ENCODE data around the gene ZGPAT.

The ZGPAT gene

DNA sequence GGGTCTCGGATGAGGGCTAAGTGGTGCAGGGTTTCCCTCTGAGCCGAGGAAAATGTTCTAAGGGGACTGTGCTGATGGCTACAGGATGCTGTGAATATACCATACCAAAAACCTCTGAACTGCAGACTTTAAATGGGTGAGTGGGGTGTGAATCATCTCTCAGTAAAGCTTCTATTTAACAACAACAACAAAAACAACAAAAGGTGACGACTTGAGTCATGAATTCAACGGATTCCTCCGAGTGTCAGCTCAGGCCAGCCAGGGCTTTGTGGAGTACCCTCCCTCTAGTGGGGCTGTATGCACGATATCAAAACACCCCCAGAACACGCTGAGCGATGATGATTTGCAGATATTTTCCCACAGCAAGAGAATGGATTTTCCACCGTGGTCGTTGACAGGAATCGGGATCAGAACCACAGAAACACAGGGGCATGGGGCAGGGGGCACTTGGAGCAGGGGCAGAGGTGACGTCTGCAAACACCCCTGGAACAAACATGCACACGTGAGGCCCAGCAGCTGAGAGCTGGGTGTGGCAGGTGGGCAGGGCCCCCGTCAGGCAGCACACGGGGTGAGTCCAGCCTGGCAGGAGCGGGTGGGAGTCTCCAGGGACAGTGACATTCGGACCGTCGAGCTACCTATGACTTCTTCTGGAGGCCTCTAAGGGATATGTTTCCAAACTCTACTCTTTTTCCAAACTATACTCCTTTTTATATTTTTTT, 70.4 kb downstream of the ZGPAT start:
- no peak for DNase-seq (ENCODE audit: low read depth in 2 of 2, low spot score in 1 of 2)

DNA sequence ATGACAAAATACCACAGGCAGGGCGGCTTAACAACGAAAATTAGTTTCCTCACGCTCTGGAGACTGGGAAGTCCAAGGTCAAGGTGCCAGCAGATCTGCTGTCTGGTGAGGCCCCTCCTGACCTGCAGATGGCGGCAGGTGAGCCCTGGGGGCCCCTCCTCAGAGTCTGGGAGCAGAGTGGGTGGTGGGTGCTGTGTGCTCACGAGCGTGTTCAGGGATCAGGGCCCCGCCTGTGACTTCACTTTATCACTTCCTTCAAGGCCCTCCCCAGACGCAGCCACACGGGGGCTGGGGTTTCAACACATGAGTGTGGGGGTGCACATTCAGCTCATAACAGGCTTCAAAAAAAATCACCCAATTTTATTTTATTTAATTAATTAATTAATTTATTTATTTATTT, 71.0 kb downstream of the ZGPAT start:
- DNase-seq (ENCODE audit: low read depth in 2 of 2, low spot score in 1 of 2), result no peak

DNA sequence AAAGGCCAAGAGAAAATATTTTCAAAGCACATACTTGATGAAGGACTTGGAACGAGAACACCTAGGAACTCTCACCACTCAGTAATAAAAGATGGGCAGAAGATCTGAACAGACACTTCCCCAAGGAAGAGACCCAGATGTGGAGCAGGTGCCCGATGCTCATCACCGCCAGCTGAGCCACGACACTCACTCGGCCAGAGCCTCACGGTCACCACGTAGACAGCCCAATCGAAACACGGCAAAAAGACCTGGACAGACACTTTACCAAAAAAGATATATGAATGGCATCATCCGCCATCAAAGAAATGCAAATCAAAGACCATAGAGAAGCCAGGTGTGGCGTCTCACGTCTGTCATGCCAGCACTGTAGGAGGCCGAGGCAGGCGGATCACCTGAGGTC, 73.3 kb downstream of the ZGPAT start:
- no peak for DNase-seq (ENCODE audit: low read depth in 2 of 2, low spot score in 1 of 2)

DNA sequence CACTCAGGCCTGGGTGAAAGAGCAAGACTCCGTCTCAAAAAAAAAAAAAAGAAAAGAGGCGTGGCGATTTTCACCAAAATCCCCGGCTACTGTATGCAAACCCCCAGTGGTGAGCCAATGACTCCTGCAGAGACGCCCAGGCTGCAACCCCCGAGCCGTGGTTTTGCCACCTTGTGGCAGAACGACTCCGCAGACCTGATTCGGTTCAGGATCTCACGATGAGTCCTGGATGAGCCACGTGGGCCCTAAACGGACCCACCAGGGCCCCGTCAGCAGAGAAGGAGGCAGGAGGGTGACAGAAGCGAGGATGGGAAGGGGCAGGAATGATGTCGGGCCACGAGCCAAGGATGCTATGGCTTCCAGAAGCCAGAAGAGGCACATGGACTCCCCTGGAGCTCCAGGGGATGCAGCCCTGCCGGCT, 74.2 kb downstream of the ZGPAT start:
- peak in 1 of 2 donors; percentile 35 for DNase-seq (ENCODE audit: low read depth in 2 of 2, low spot score in 1 of 2)

DNA sequence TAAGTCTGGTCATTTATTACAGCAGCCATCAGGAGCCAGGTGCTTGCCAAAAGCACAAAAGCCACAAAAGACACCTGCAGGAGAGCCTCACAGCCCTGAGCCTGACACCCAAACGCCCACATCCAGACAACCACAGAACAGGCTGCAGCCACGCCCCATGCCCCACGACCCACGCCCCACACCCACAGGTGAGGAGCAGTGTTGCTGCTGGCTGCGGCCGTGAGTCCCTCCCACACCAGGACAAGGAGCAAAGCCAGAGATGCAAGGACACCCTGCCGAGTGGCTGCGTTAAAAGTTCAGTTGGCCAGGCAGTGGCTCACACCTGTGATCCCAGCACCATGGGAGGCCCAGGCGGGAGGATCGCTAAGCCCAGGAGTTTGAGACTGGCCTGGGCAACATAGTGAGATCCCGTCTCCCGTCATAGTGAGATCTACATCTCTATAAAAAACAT, 74.7 kb downstream of the ZGPAT start:
- no peak for DNase-seq (ENCODE audit: low read depth in 2 of 2, low spot score in 1 of 2)

DNA sequence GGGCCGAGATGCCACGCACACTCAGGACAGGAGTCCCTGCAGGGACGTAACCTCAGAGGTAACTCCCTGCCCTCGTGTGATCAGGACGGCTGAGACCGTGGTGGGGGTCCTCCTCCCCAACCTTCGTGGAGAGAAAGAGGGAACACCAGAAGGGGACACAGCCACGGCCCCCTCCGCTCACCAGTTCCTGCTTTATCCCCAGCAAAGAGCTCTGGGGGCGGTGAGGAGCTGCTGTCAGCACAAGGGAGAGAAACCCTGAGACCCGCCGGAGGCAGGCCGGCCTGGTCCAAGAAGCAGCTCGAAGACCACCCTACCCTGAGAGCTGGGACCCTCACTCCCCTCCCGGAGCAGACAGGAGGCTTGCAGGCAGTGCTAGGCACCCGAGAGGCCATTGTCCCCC, 76.1 kb downstream of the ZGPAT start:
- no peak for DNase-seq (ENCODE audit: low read depth in 2 of 2, low spot score in 1 of 2)

DNA sequence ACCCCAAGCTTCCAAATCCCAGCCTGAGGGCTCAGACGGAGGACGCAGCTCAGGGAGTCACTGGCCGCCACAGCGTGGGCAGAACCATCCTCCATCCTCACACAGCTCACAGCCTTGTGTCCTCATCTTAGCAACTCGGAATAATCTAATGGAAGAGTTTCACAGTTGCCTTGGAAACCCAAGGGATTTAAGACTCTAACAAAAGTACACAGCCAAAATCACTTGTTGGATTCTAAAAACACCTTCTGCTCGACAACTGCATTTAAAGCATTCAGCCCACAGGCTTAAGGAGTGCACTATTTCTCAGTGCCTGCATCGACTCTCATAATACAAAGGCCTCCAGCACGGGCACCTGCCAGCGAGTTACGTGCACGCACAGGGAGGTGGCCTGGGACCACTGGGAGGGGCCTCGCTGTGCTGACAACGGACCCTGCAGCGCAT, 77.9 kb downstream of the ZGPAT start:
- no peak for DNase-seq (ENCODE audit: low read depth in 2 of 2, low spot score in 1 of 2)
